GM20431 (cell line): ENCODE measurements around the gene YY1.

Source experiments
- in situ Hi-C: fragments of 300-500 bp; cut with MseI, MboI; formaldehyde crosslinking; loops from one replicate; pipeline ENCODE4 v1.15.0; 2020; ENCODE audit warnings: low sequenced_read_pairs; ENCODE audit not compliant: unreplicated experiment

The YY1 gene

GRCh38 chr14:100240668-100241032 lies 1.7 kb downstream of the YY1 start:
- in situ Hi-C loops, result no loop called here

- in situ Hi-C loops, result no loop called here
Measured at GRCh38 chr14:100241279-100241678, 2.3 kb downstream of the YY1 start.

GRCh38 chr14:100243020-100243419 lies 4.1 kb downstream of the YY1 start:
- in situ Hi-C loops, result no loop called here

- in situ Hi-C loops, result no loop called here
Measured at GRCh38 chr14:100246809-100247428, 8.0 kb downstream of the YY1 start.

- in situ Hi-C loops, result no loop called here
Measured at GRCh38 chr14:100250732-100251465, 12.0 kb downstream of the YY1 start.

GRCh38 chr14:100252684-100253083 lies 13.7 kb downstream of the YY1 start:
- in situ Hi-C loops, result no loop called here

GRCh38 chr14:100256339-100256895 lies 17.5 kb downstream of the YY1 start:
- in situ Hi-C loops, result no loop called here

- in situ Hi-C loops, result no loop called here
Measured at GRCh38 chr14:100261621-100262020, 22.7 kb downstream of the YY1 start.

- in situ Hi-C loops, result no loop called here
Measured at GRCh38 chr14:100262545-100262944, 23.6 kb downstream of the YY1 start.

GRCh38 chr14:100263141-100263540 lies 24.2 kb downstream of the YY1 start:
- in situ Hi-C loops, result no loop called here

- in situ Hi-C loops, result no loop called here
Measured at GRCh38 chr14:100267990-100268389, 29.0 kb downstream of the YY1 start.

GRCh38 chr14:100268591-100269207 lies 29.8 kb downstream of the YY1 start:
- in situ Hi-C loops, result no loop called here

GRCh38 chr14:100271247-100271939 lies 32.4 kb downstream of the YY1 start:
- in situ Hi-C loops, result no loop called here

GRCh38 chr14:100274250-100274649 lies 35.3 kb downstream of the YY1 start:
- in situ Hi-C loops, result no loop called here

- in situ Hi-C loops, result no loop called here
Measured at GRCh38 chr14:100275214-100275613, 36.3 kb downstream of the YY1 start.

- in situ Hi-C loops, result no loop called here
Measured at GRCh38 chr14:100278702-100279101, 39.8 kb downstream of the YY1 start.

GRCh38 chr14:100279133-100279532 lies 40.2 kb downstream of the YY1 start:
- in situ Hi-C loops, result no loop called here

- in situ Hi-C loops, result no loop called here
Measured at GRCh38 chr14:100279563-100279962, 40.6 kb downstream of the YY1 start.

- in situ Hi-C loops, result no loop called here
Measured at GRCh38 chr14:100281286-100282082, 42.5 kb downstream of the YY1 start.

- in situ Hi-C loops, result no loop called here
Measured at GRCh38 chr14:100282083-100282350, 43.1 kb downstream of the YY1 start.
